GM10266 (cell line): Measurements from ENCODE around the gene PACS2.

Source experiments
- DNase-seq: peaks from one replicate; pipeline ENCODE4 v3.0.0; 2012; ENCODE audit errors: extremely low spot score
- CTCF ChIP-seq: IDR thresholded peaks from 2 replicates; pipeline ENCODE4 v1.5.1; 2012; ENCODE audit warnings: mild to moderate bottlenecking, low read depth; ENCODE audit not compliant: control insufficient read depth, insufficient read depth; ENCODE audit errors: missing control alignments

PACS2 gene

GRCh38 chr14:105397350-105397931 lies 82.9 kb downstream of the PACS2 start:
- DNase-seq = no peak
- TF ChIP-seq CTCF = no peak

- peak; percentile 43 for TF ChIP-seq CTCF
- peak; percentile 98 for DNase-seq
Observed at GRCh38 chr14:105398044-105398725, 83.6 kb downstream of the PACS2 start, which contains the start of gene TEX22. TSS of gene TEX22 (plus strand) at chr14:105398538. CDS start at chr14:105399341, 803 bp downstream.

GRCh38 chr14:105398726-105399465 lies 84.3 kb downstream of the PACS2 start:
- no peak for TF ChIP-seq CTCF
- DNase-seq = no peak

- DNase-seq = no peak
- no peak for TF ChIP-seq CTCF
Observed at GRCh38 chr14:105399466-105399775, 84.9 kb downstream of the PACS2 start.

- no peak for TF ChIP-seq CTCF
- DNase-seq = no peak
Observed at GRCh38 chr14:105400016-105400415, 85.5 kb downstream of the PACS2 start.

- DNase-seq = no peak
- TF ChIP-seq CTCF = no peak
Observed at GRCh38 chr14:105401699-105402098, 87.2 kb downstream of the PACS2 start.

- TF ChIP-seq CTCF = no peak
- no peak for DNase-seq
Observed at GRCh38 chr14:105408592-105408991, 94.0 kb downstream of the PACS2 start.
